ENCODE measurements around the gene KCNK18. TPM values are rescaled to one million over a fixed set of nuclear protein-coding genes. Genes with fewer than 3 reads are reported as not detected.

KCNK18 gene
- total and polyA plus RNA-seq, 2 of the 8 experiments (the other 6 are each of a cell fraction or from before 2014, with no cell fraction given), result not detected

- TF ChIP-seq RAD21 (IDR thresholded peaks at IDR 0.05 in 1 of 2, conservative IDR thresholded peaks at IDR 0.05 in 1 of 2; ENCODE audit: low read depth in 2 of 2, low read length in 2 of 2), result no peak
- TF ChIP-seq RXRA (IDR thresholded peaks at IDR 0.05; ENCODE audit: insufficient read depth, low read depth, low read length), result no peak
- TF ChIP-seq GABPA (IDR thresholded peaks at IDR 0.05; ENCODE audit: borderline replicate concordance, insufficient read depth, low read length), result no peak
- no peak for TF ChIP-seq SIN3A (conservative IDR thresholded peaks at IDR 0.05 in 1 of 2, IDR thresholded peaks at IDR 0.05 in 1 of 2; ENCODE audit: low read depth in 1 of 2, low read length in 2 of 2)
- TF ChIP-seq ASH2L (IDR thresholded peaks at IDR 0.05; ENCODE audit: low read length), result no peak
- TF ChIP-seq NANOG (IDR thresholded peaks at IDR 0.05; ENCODE audit: insufficient read depth, low read depth, low read length, poor library complexity, severe bottlenecking), result peak; percentile 99
- TF ChIP-seq CREB1 (IDR thresholded peaks at IDR 0.05), result peak; percentile 58; the same call in 1 of the 2 replicates
- no peak for TF ChIP-seq RFX5 (IDR thresholded peaks at IDR 0.05; ENCODE audit: borderline replicate concordance, low read depth, low read length)
- TF ChIP-seq TBP (IDR thresholded peaks at IDR 0.05; ENCODE audit: low read depth, low read length), result no peak
- no peak for TF ChIP-seq CTBP2 (IDR thresholded peaks at IDR 0.05; ENCODE audit: borderline replicate concordance, insufficient read depth, insufficient read length, low read length)
- 0 out of 4 replicates have a peak, but pooled peaks of 1 of the 2 experiments have one; percentile 94 for TF ChIP-seq HDAC2 (IDR thresholded peaks at IDR 0.05; ENCODE audit: borderline replicate concordance in 1 of 2, low read depth in 2 of 2, low read length in 2 of 2)
- no peak for TF ChIP-seq MAX (IDR thresholded peaks at IDR 0.05)
- 0 out of 2 replicates have a peak, but pooled peaks have one; percentile 17 for TF ChIP-seq EGR1 (IDR thresholded peaks at IDR 0.05; ENCODE audit: borderline replicate concordance, low read depth, low read length)
- TF ChIP-seq POU5F1 (IDR thresholded peaks at IDR 0.05; ENCODE audit: low read depth, low read length), result peak; percentile 49; the same call in 1 of the 2 replicates
- TF ChIP-seq TCF12 (IDR thresholded peaks at IDR 0.05; ENCODE audit: low read depth, low read length), result peak; percentile 82
- TF ChIP-seq POLR2AphosphoS5 (IDR thresholded peaks at IDR 0.05; ENCODE audit: low read depth, low read length), result no peak
- TF ChIP-seq TAF7 (optimal IDR thresholded peaks at IDR 0.05; ENCODE audit: borderline replicate concordance, low read depth, low read length), result no peak
- TF ChIP-seq KDM1A (IDR thresholded peaks at IDR 0.05; ENCODE audit: borderline replicate concordance, low read length), result peak; percentile 39; the same call in 1 of the 2 replicates
- TF ChIP-seq SUZ12 (IDR thresholded peaks at IDR 0.05; ENCODE audit: low read length), result no peak
- no peak for TF ChIP-seq HDAC6 (IDR thresholded peaks at IDR 0.05; ENCODE audit: low read depth, low read length)
These were observed 37.9 kb upstream of the KCNK18 start (continued) for GRCh38 chr10:117159390-117159789.

Measured in H1 (cell line).